GM19463 (cell line): ENCODE measurements around the gene SH3D21.

Experiments used
- ATAC-seq: cut with Tn5 transposase; IDR thresholded peaks from one replicate; pipeline ENCODE4 v1.9.1; 2021; ENCODE audit warnings: mild to moderate bottlenecking, moderate library complexity; ENCODE audit not compliant: unreplicated experiment

The SH3D21 gene

GRCh38 chr1:36303244-36303643 is 2.9 kb upstream of the SH3D21 start:
- ATAC-seq, result no peak

GRCh38 chr1:36303650-36304360 is 2.4 kb upstream of the SH3D21 start:
- ATAC-seq, result no peak

GRCh38 chr1:36304521-36304920 is 1.6 kb upstream of the SH3D21 start:
- ATAC-seq, result no peak

- ATAC-seq, result no peak
Observed at GRCh38 chr1:36304970-36305914, 926 bp upstream of the SH3D21 start.

GRCh38 chr1:36305915-36306209 is 306 bp upstream of the SH3D21 start:
- no peak for ATAC-seq

- ATAC-seq, result peak; percentile 99
Observed at GRCh38 chr1:36306902-36307456, 811 bp downstream of the SH3D21 start.

GRCh38 chr1:36307601-36308330 is 1.6 kb downstream of the SH3D21 start:
- ATAC-seq, result no peak

GRCh38 chr1:36309397-36309796 is 3.2 kb downstream of the SH3D21 start:
- no peak for ATAC-seq

GRCh38 chr1:36320291-36320761 is 14.2 kb downstream of the SH3D21 start:
- ATAC-seq, result no peak

- no peak for ATAC-seq
Observed at GRCh38 chr1:36320767-36321118, 14.6 kb downstream of the SH3D21 start.

GRCh38 chr1:36321119-36321951 is 15.2 kb downstream of the SH3D21 start:
- no peak for ATAC-seq

GRCh38 chr1:36322041-36322785 is 16.0 kb downstream of the SH3D21 start:
- ATAC-seq, result no peak

- ATAC-seq, result peak; percentile 32
Observed at GRCh38 chr1:36322786-36323635, 16.8 kb downstream of the SH3D21 start.

GRCh38 chr1:36323636-36324352 is 17.6 kb downstream of the SH3D21 start, which contains the start of gene EVA1B:
TSS of gene EVA1B (minus strand) at chr1:36323645. CDS start at chr1:36323037, 608 bp downstream.
- ATAC-seq, result peak; percentile 43

GRCh38 chr1:36324353-36324703 is 18.2 kb downstream of the SH3D21 start:
- ATAC-seq, result no peak

GRCh38 chr1:36326499-36326898 is 20.3 kb downstream of the SH3D21 start:
- ATAC-seq, result no peak

GRCh38 chr1:36327421-36328087 is 21.4 kb downstream of the SH3D21 start:
- no peak for ATAC-seq
